DND-41 (cell line): ENCODE measurements around the gene TBC1D5.

Experiments used
- ATAC-seq: fragments of 200-7000 bp; cut with Tn5 transposase; 3 replicates; pipeline ENCODE4 v1.9.1; 2021; ENCODE audit warnings: low read depth; ENCODE audit not compliant: insufficient read depth
- DNase-seq: peaks from one replicate; pipeline ENCODE4 v3.0.0-alpha.2; 2020
- H2AFZ ChIP-seq: 2 replicates; pipeline ENCODE4 v1.6.0; 2012; ENCODE audit warnings: low read depth, low read length
- H3K27ac ChIP-seq: 2 replicates; pipeline ENCODE4 v1.5.1; 2012; ENCODE audit warnings: low read length, inconsistent platforms
- H3K27me3 ChIP-seq: fragments of 200-600 bp; sonication (generic); 2 replicates; pipeline ENCODE4 v1.6.0; 2012; ENCODE audit warnings: low read length, mild to moderate bottlenecking, inconsistent platforms; ENCODE audit not compliant: insufficient read depth, poor library complexity
- H3K36me3 ChIP-seq: 2 replicates; pipeline ENCODE4 v1.5.1; 2012; ENCODE audit warnings: low read length, inconsistent platforms; ENCODE audit not compliant: insufficient read depth
- H3K4me1 ChIP-seq: 2 replicates; pipeline ENCODE4 v1.5.1; 2012; ENCODE audit warnings: mild to moderate bottlenecking, low read length; ENCODE audit not compliant: insufficient read depth
- H3K4me2 ChIP-seq: 2 replicates; pipeline ENCODE4 v1.6.0; 2012; ENCODE audit warnings: mild to moderate bottlenecking, moderate library complexity, low read length, inconsistent platforms; ENCODE audit not compliant: insufficient read depth
- H3K4me3 ChIP-seq, 2 experiments: fragments of 200-600 bp in 1 of 2; shearing (Covaris generic) in 1 of 2; 2 replicates each; pipeline ENCODE4 v1.5.1; 2012 to 2016; ENCODE audit warnings: inconsistent platforms in 2 of 2, low read length in 2 of 2, mild to moderate bottlenecking in 2 of 2, low read depth in 1 of 2, moderate library complexity in 1 of 2
- H3K79me2 ChIP-seq: 2 replicates; pipeline ENCODE4 v1.6.0; 2012; ENCODE audit warnings: low read length, inconsistent platforms; ENCODE audit not compliant: insufficient read depth
- H3K9ac ChIP-seq: 2 replicates; pipeline ENCODE4 v1.6.0; 2012; ENCODE audit warnings: low read depth, mild to moderate bottlenecking, inconsistent platforms, low read length, moderate library complexity
- H3K9me3 ChIP-seq: 2 replicates; pipeline ENCODE4 v1.5.1; 2012; ENCODE audit warnings: low read length, moderate library complexity, mild to moderate bottlenecking, inconsistent platforms; ENCODE audit not compliant: insufficient read depth, severe bottlenecking
- H4K20me1 ChIP-seq: 2 replicates; pipeline ENCODE4 v1.6.0; 2012; ENCODE audit warnings: low read length; ENCODE audit not compliant: insufficient read depth
- CTCF ChIP-seq: IDR thresholded peaks from 2 replicates; pipeline ENCODE4 v1.5.1; 2012; ENCODE audit warnings: borderline replicate concordance, low read length, moderate library complexity, mild to moderate bottlenecking; ENCODE audit not compliant: poor library complexity, severe bottlenecking; ENCODE audit errors: extremely low read depth
- EZH2 ChIP-seq: IDR thresholded peaks from 3 replicates; pipeline ENCODE4 v1.6.1; 2012; ENCODE audit warnings: borderline replicate concordance, low read depth, mild to moderate bottlenecking, moderate library complexity, low read length, inconsistent platforms; ENCODE audit not compliant: severe bottlenecking

Gene TBC1D5

GRCh38 chr3:17349093-17349492 is 393.3 kb downstream of the TBC1D5 start:
- no peak overlapping the region for H3K4me3 ChIP-seq
- H4K20me1 ChIP-seq = no peaks in the 10 kb centered on the region
- H3K79me2 ChIP-seq = no peaks in the 10 kb centered on the region
- TF ChIP-seq EZH2 (no peak), CTCF (no peak)
- 0 out of 2 replicates have a peak, but pooled peaks cover 2% of the 10 kb centered on the region for H3K36me3 ChIP-seq
- H3K27ac ChIP-seq = no peak overlapping the region
- no peak overlapping the region for H3K4me2 ChIP-seq
- ATAC-seq = no peak
- DNase-seq = no peak
- H3K9me3 ChIP-seq = no peaks in the 10 kb centered on the region
- H2AFZ ChIP-seq = no peak overlapping the region
- peaks cover 3% of the 10 kb centered on the region; the same call in 1 of the 2 replicates for H3K4me1 ChIP-seq
- no peak overlapping the region for H3K9ac ChIP-seq
- no peaks in the 10 kb centered on the region for H3K27me3 ChIP-seq

GRCh38 chr3:17342119-17342518 is 400.3 kb downstream of the TBC1D5 start:
- H3K4me3 ChIP-seq = no peak overlapping the region
- H3K27ac ChIP-seq = no peak overlapping the region
- no peaks in the 10 kb centered on the region for H4K20me1 ChIP-seq
- no peak for DNase-seq
- no peaks in the 10 kb centered on the region for H3K79me2 ChIP-seq
- no peaks in the 10 kb centered on the region for H3K36me3 ChIP-seq
- no peak for ATAC-seq
- no peak overlapping the region for H2AFZ ChIP-seq
- no peaks in the 10 kb centered on the region for H3K9me3 ChIP-seq
- no peak overlapping the region for H3K9ac ChIP-seq
- no peaks in the 10 kb centered on the region for H3K27me3 ChIP-seq
- H3K4me2 ChIP-seq = no peak overlapping the region
- no peaks in the 10 kb centered on the region for H3K4me1 ChIP-seq
- TF ChIP-seq CTCF (no peak), EZH2 (no peak)

GRCh38 chr3:17340693-17341092 is 401.7 kb downstream of the TBC1D5 start:
- Histone ChIP-seq H3K79me2 (no peaks in the 10 kb centered on the region), H3K4me3 (no peak overlapping the region), H3K4me2 (no peak overlapping the region), H3K9me3 (no peaks in the 10 kb centered on the region), H3K9ac (no peak overlapping the region), H3K27me3 (no peaks in the 10 kb centered on the region), H4K20me1 (no peaks in the 10 kb centered on the region), H3K36me3 (peaks cover 2% of the 10 kb centered on the region; the same call in 1 of the 2 replicates), H2AFZ (no peak overlapping the region), H3K27ac (no peak overlapping the region), H3K4me1 (no peaks in the 10 kb centered on the region)
- ATAC-seq (no peak), DNase-seq (no peak)
- no peak for TF ChIP-seq EZH2
- TF ChIP-seq CTCF = no peak

GRCh38 chr3:17340261-17340660 is 402.2 kb downstream of the TBC1D5 start:
- H3K4me2 ChIP-seq = no peak overlapping the region
- H3K9me3 ChIP-seq = no peaks in the 10 kb centered on the region
- H4K20me1 ChIP-seq = no peaks in the 10 kb centered on the region
- no peak overlapping the region for H3K4me3 ChIP-seq
- H3K27ac ChIP-seq = no peak overlapping the region
- no peak for DNase-seq
- H3K4me1 ChIP-seq = no peaks in the 10 kb centered on the region
- H3K27me3 ChIP-seq = no peaks in the 10 kb centered on the region
- ATAC-seq = no peak
- H3K9ac ChIP-seq = no peak overlapping the region
- H3K36me3 ChIP-seq = peaks cover 3% of the 10 kb centered on the region; the same call in 1 of the 2 replicates
- no peaks in the 10 kb centered on the region for H3K79me2 ChIP-seq
- H2AFZ ChIP-seq = no peak overlapping the region
- TF ChIP-seq EZH2 (no peak), CTCF (no peak)
